ENCODE data around the gene RIPOR2.
A peak's percentile ranks its signal among the peaks of the same experiment; 100 is the strongest.
"Not testable (repeated sequence)": the region's sequence is repeated elsewhere in the genome, so short reads cannot be mapped to it uniquely, and the experiment has no call there.

RIPOR2 gene

GRCh38 chr6:24797596-24798216, 138.1 kb downstream of the RIPOR2 start:
- no peak for DNase-seq

- peak; percentile 9 for DNase-seq
Observed at GRCh38 chr6:24796616-24797290, 139.0 kb downstream of the RIPOR2 start.

- DNase-seq: no peak
Observed at GRCh38 chr6:24795106-24795505, 140.7 kb downstream of the RIPOR2 start.

- peak; percentile 26 for DNase-seq
Observed at GRCh38 chr6:24788031-24788665, 147.6 kb downstream of the RIPOR2 start.

- no peak for DNase-seq
Observed at GRCh38 chr6:24780206-24780605, 155.6 kb downstream of the RIPOR2 start.

- DNase-seq: no peak
Observed at GRCh38 chr6:24779416-24780016, 156.2 kb downstream of the RIPOR2 start.

GRCh38 chr6:24778878-24779277, 156.9 kb downstream of the RIPOR2 start:
- no peak for DNase-seq

- no peak for DNase-seq
Observed at GRCh38 chr6:24778121-24778520, 157.6 kb downstream of the RIPOR2 start.

GRCh38 chr6:24777227-24777626, 158.5 kb downstream of the RIPOR2 start:
- no peak for DNase-seq

GRCh38 chr6:24775520-24776058, 160.2 kb downstream of the RIPOR2 start:
- peak; percentile 42 for DNase-seq

GRCh38 chr6:24774696-24775519, 160.9 kb downstream of the RIPOR2 start, which contains the start of gene GMNN:
TSS of gene GMNN (plus strand) at chr6:24774937. CDS start at chr6:24777247, 2,310 bp downstream.
- DNase-seq: peak; percentile 99

- DNase-seq: no peak
Observed at GRCh38 chr6:24768361-24768760, 167.4 kb downstream of the RIPOR2 start.

- DNase-seq: peak; percentile 50
Observed at GRCh38 chr6:24766680-24767462, 168.9 kb downstream of the RIPOR2 start.

GRCh38 chr6:24765968-24766367, 169.8 kb downstream of the RIPOR2 start:
- not testable (repeated sequence) for DNase-seq

GRCh38 chr6:24764833-24765828, 170.6 kb downstream of the RIPOR2 start:
- peak; percentile 9 for DNase-seq

- DNase-seq: no peak
Observed at GRCh38 chr6:24763578-24763977, 172.2 kb downstream of the RIPOR2 start.

- no peak for DNase-seq
Observed at GRCh38 chr6:24761851-24762250, 173.9 kb downstream of the RIPOR2 start.

- peak; percentile 13 for DNase-seq
Observed at GRCh38 chr6:24761193-24761835, 174.4 kb downstream of the RIPOR2 start.

GRCh38 chr6:24760210-24760609, 175.6 kb downstream of the RIPOR2 start:
- DNase-seq: no peak

- DNase-seq: no peak
Observed at GRCh38 chr6:24759718-24760117, 176.0 kb downstream of the RIPOR2 start.
